Spleen (tissue), 11 donors: Measurements from ENCODE around the gene PLCB4. TPM values are rescaled to one million over a fixed set of nuclear protein-coding genes. Genes with fewer than 3 reads are reported as not detected.

ENCODE experiments used
- DNase-seq: peaks from one replicate; pipeline ENCODE4 v3.0.0-alpha.2; 2020
- H3K27ac ChIP-seq, 8 donors: fragments of 200-600 bp; sonication (generic) in 7 of 8; 1 replicate in 4 of 8; 2 replicates in 4 of 8; pipeline versions ENCODE4 v1.5.0 to v1.8.0; 2016 to 2021; ENCODE audit warnings: inconsistent platforms in 4 of 8, mild to moderate bottlenecking in 4 of 8, moderate library complexity in 1 of 8
- H3K27me3 ChIP-seq, 7 donors: fragments of 200-600 bp; sonication (generic) in 6 of 7; replicated peaks in 1 of 7; 1 replicate in 4 of 7; 2 replicates in 3 of 7; pipeline versions ENCODE4 v1.5.0 to v1.8.0; 2016 to 2021; ENCODE audit warnings: inconsistent platforms in 3 of 7, mild to moderate bottlenecking in 1 of 7
- H3K36me3 ChIP-seq, 6 donors: fragments of 200-600 bp; sonication (generic) in 5 of 6; 1 replicate in 4 of 6; 2 replicates in 2 of 6; pipeline versions ENCODE4 v1.5.0 to v1.8.0; 2016 to 2021; ENCODE audit warnings: inconsistent platforms in 2 of 6
- H3K4me1 ChIP-seq, 6 donors: fragments of 200-600 bp; sonication (generic) in 5 of 6; 1 replicate in 3 of 6; 2 replicates in 3 of 6; pipeline versions ENCODE4 v1.5.0 to v1.8.0; 2016 to 2021; ENCODE audit warnings: inconsistent platforms in 3 of 6
- H3K4me3 ChIP-seq, 8 donors: fragments of 200-600 bp; sonication (generic) in 7 of 8; 1 replicate in 4 of 8; 2 replicates in 4 of 8; pipeline versions ENCODE4 v1.5.0 to v1.8.0; 2016 to 2021; ENCODE audit warnings: inconsistent platforms in 4 of 8, mild to moderate bottlenecking in 4 of 8, moderate library complexity in 2 of 8
- H3K9me3 ChIP-seq, 8 donors: fragments of 200-600 bp; sonication (generic) in 7 of 8; 1 replicate in 4 of 8; 2 replicates in 4 of 8; pipeline versions ENCODE4 v1.5.0 to v1.8.0; 2016 to 2021; ENCODE audit warnings: inconsistent platforms in 4 of 8
- CTCF ChIP-seq, 11 experiments: fragments of 200-600 bp in 7 of 11; fragments of 450-650 bp in 4 of 11; sonication (generic) in 4 of 11; IDR thresholded peaks in 8 of 11; conservative IDR thresholded peaks in 3 of 11; 1 replicate in 7 of 11; 2 replicates in 4 of 11; pipeline versions ENCODE4 v1.4.0 to v1.8.0; 2016 to 2021; ENCODE audit warnings: antibody characterized with exemption in 11 of 11, inconsistent platforms in 4 of 11, mild to moderate bottlenecking in 1 of 11
- POLR2A ChIP-seq, 3 donors: fragments of 450-650 bp; IDR thresholded peaks; one replicate each; pipeline ENCODE4 v1.5.1; 2017; ENCODE audit warnings: antibody characterized with exemption in 3 of 3, mild to moderate bottlenecking in 1 of 3
- POLR2AphosphoS5 ChIP-seq, 3 donors: sonication (generic); formaldehyde crosslinking; IDR thresholded peaks; one replicate each; pipeline ENCODE4 v1.5.1; 2017; ENCODE audit warnings: antibody characterized with exemption in 3 of 3
- WGBS, 5 donors: extraction: QIAGEN DNeasy Blood & Tissue Kit in 3 of 5; methylation state at CpG; one replicate each; pipeline versions ENCODE4 v1.1.5 to v1.1.7; 2013 to 2018; 5-methylcytosine and 5-hydroxymethylcytosine counted together
- intact Hi-C: fragments of 100-400 bp; cut with DNase I; formaldehyde crosslinking; loops from one replicate; pipeline ENCODE4 v1.15.0; 2023; ENCODE audit warnings: low total_unique reads
- polyA plus RNA-seq, 3 donors: library from polyadenylated mRNA; stranded (reverse); fragments of 200-250 nt; gene quantifications; one replicate each; pipeline ENCODE4 v1.2.1, GENCODE V29; 2013
- total RNA-seq, 7 donors: library from RNA; depleted of rRNA in 3 of 7; stranded (reverse); fragments of >200 nt in 3 of 7; fragmentation: NEBNext Ultra II Directional in 4 of 7; extraction: Animal tissue kit (Norgen Biotek cat#: 25700) in 4 of 7; gene quantifications; one replicate each; pipeline versions ENCODE4 v1.1.0 to v1.2.1, GENCODE V29; 2016 to 2021
- donor health status: healthy with polysubstance abuse.
- donor health status: DM: no; HTN: no; CAD: no; lungs with moderate emphysema.
- donor health status: DM: no; HTN: no; CAD: no.
- donor health status: Bipolar disorder and iron deficiency.
- donor health status: healthy.
- donor health status: DM: no; HTN: no; CAD: no.
- donor health status: DM: yes; HTN: yes; CAD: no.

PLCB4 gene
- total and polyA plus RNA-seq, 10 donors: 0.43 to 4.9 (median 1.6) TPM

GRCh38 chr20:9122571-9122970 is 53.7 kb downstream of the PLCB4 start:
- intact Hi-C loops: no loop called here
- H3K4me1 ChIP-seq: peaks cover 0 to 3% (median 0%) of the 10 kb centered on the region in 6 donors

GRCh38 chr20:9126527-9126926 is 57.6 kb downstream of the PLCB4 start:
- DNase-seq: no peak
- Histone ChIP-seq H3K36me3 (no peaks in the 10 kb centered on the region), H3K4me1 (no peaks in the 10 kb centered on the region), H3K27me3 (no peaks in the 10 kb centered on the region), H3K27ac (no peak overlapping the region), H3K9me3 (peaks cover 0 to 10% (median 4%) of the 10 kb centered on the region in 8 donors), H3K4me3 (no peak overlapping the region)
- TF ChIP-seq POLR2A (IDR thresholded peaks at IDR 0.05): no peak
- no peak for TF ChIP-seq CTCF (IDR thresholded peaks at IDR 0.05 in 8 of 11, conservative IDR thresholded peaks at IDR 0.05 in 3 of 11)
- TF ChIP-seq POLR2AphosphoS5 (IDR thresholded peaks at IDR 0.05): no peak
- intact Hi-C loops: no loop called here

More at GRCh38 chr20:9122571-9122970, 53.7 kb downstream of the PLCB4 start:
- Histone ChIP-seq H3K27ac (no peak overlapping the region), H3K27me3 (no peaks in the 10 kb centered on the region), H3K4me3 (no peak overlapping the region), H3K9me3 (no peaks in the 10 kb centered on the region), H3K36me3 (no peaks in the 10 kb centered on the region)
- no peak for TF ChIP-seq POLR2AphosphoS5 (IDR thresholded peaks at IDR 0.05)
- no peak for TF ChIP-seq CTCF (IDR thresholded peaks at IDR 0.05 in 8 of 11, conservative IDR thresholded peaks at IDR 0.05 in 3 of 11)
- no peak for DNase-seq
- 91 to 99% (median 98%) methylated on average over 2 of the region's 2 CpGs for WGBS, 5 donors

GRCh38 chr20:9128568-9128967 is 59.7 kb downstream of the PLCB4 start:
- H3K27me3 ChIP-seq: no peaks in the 10 kb centered on the region
- H3K27ac ChIP-seq: no peak overlapping the region
- no peaks in the 10 kb centered on the region for H3K36me3 ChIP-seq
- intact Hi-C loops: no loop called here
- WGBS, 5 donors: 84 to 93% (median 89%) methylated on average over 3 of the region's 3 CpGs
- H3K4me3 ChIP-seq: no peak overlapping the region
- TF ChIP-seq POLR2A (IDR thresholded peaks at IDR 0.05) (no peak), POLR2AphosphoS5 (IDR thresholded peaks at IDR 0.05) (no peak), CTCF (IDR thresholded peaks at IDR 0.05 in 8 of 11, conservative IDR thresholded peaks at IDR 0.05 in 3 of 11) (no peak)
- DNase-seq: no peak
- peaks cover 0 to 17% (median 13%) of the 10 kb centered on the region in 8 donors for H3K9me3 ChIP-seq
- H3K4me1 ChIP-seq: no peaks in the 10 kb centered on the region

GRCh38 chr20:9129756-9130155 is 60.9 kb downstream of the PLCB4 start:
- Histone ChIP-seq H3K9me3 (peaks cover 0 to 17% (median 13%) of the 10 kb centered on the region in 8 donors), H3K27ac (no peak overlapping the region), H3K27me3 (no peaks in the 10 kb centered on the region), H3K4me3 (no peak overlapping the region), H3K4me1 (no peaks in the 10 kb centered on the region), H3K36me3 (no peaks in the 10 kb centered on the region)
- DNase-seq: no peak
- WGBS, 5 donors: 69 to 89% (median 78%) methylated on average over 3 of the region's 3 CpGs
- intact Hi-C loops: no loop called here
- TF ChIP-seq CTCF (IDR thresholded peaks at IDR 0.05 in 8 of 11, conservative IDR thresholded peaks at IDR 0.05 in 3 of 11) (no peak), POLR2AphosphoS5 (IDR thresholded peaks at IDR 0.05) (no peak), POLR2A (IDR thresholded peaks at IDR 0.05) (no peak)
